Stimulated activated CD4-positive, alpha-beta T cell treated with anti-CD3 and anti-CD28 coated beads, TNF-alpha, amount 100 ng/mL, for 48 hours (primary cell): ENCODE data around the gene PLEKHG3.

ENCODE experiments used
- DNase-seq, 3 donors: peaks; one replicate each; pipeline ENCODE4 v3.0.0-alpha.2; 2020; ENCODE audit warnings: low read depth in 3 of 3

Gene PLEKHG3

GRCh38 chr14:64706593-64707193 is 2.5 kb downstream of the PLEKHG3 start:
- DNase-seq, result no peak

GRCh38 chr14:64707661-64708060 is 3.4 kb downstream of the PLEKHG3 start:
- DNase-seq, result no peak

DNA sequence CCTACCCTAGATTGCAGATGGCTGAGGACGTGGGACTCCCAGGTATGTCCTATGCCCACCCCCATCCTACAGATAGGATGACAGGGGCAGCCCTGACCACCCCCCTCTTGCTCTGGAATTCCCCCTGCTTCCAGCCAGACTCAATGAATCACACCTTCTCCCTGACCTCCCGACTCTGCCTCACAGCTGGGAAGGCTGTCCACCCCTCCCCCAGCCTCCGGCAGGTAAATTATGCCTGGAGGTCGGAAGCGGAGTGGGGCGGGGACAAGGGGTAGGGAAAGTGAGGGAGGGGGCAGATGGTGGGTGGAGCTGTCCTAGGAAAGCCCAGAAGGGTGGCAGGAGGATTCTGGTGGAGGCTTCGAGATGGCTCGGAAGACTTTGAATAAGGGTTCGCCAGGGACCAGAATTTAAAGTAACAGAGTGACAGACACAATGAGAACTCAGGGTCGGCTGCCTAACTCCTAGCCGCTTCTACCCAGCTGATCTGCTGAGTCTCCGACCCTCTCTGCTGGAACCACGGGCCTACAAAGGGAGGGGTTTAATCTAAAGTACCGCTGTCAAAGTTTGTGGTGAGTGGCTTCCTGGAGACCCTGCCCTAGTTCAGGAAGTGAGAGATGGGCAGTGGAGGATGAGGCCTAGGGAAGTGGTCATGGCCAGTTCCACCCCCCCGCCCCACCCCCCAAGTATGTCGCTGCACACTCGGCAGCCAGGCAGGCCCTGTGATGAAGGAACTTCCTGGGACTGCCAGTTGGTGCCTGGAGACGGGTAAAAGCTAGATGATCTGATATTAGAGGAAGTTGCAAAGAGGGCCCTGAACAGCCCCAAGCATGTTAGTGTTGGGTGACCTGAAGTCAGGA is 4.2 kb downstream of the PLEKHG3 start:
- DNase-seq, result no peak

DNA sequence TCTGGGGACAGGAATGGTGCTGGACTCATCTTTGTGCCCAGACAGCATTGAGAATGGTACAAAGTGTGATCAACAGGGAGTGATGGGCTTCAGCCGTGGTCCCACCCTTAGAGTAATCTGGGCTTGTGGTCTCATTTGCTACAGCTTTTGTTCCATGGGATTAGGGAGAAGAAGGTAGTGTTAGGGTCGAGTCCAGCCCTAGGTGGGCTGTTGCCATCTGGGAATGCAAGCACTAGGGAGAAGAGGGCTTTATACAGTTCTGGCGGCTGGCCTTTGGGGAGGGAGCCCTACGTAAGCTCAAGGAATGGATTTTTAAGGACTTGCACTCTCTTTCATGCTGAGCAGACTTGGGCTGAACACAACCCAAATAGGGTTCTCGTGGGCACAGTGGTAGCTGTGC is 4.9 kb downstream of the PLEKHG3 start:
- DNase-seq, result no peak

- no peak for DNase-seq
Measured at GRCh38 chr14:64711039-64711438, 6.8 kb downstream of the PLEKHG3 start.

DNA sequence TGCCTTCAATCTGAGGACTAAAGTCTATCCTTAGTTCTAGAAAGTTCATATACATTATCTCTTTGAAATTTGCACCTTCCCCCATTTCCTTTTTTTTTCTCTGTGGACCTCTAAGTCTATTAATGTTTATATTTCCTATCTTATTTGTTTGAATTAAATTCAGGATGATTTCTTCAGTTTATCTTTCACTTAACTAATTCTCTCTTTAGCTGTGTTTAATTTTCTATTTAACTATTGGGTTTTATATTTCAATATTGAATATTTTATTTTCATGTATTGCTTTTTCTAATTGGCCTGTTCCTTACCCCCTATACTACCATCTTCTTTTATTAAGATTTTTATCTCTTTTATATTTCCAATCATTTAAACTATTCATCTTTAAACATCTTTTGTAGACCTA is 9.5 kb downstream of the PLEKHG3 start:
- DNase-seq, result no peak

DNA sequence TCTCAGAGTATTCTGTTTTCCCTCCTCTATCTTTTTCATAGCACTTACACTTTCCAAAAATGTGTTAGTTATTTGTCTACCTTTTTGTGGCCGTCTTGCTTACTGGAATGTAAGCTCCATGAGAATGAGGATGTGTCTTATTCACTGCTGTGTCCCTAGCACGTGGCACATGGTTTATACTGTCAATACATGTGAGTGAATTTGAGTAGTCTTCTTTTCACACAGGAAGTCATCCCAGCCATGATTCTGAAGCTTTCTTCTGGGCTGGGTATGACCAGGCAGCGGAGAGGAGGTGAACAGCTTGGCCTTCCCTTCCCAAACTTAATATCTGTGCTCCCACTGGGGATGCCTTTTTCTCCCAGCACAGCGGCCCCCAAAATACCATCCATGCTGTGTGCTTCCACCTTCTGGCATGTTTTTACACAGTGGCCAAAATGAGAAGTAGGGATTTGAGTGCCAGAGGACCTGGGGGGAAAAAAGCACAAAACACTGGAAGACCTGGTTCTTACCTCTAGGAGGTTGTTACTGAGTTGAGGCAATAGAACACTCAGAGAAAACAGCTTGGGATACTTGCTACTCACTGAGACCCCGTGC is 10.3 kb downstream of the PLEKHG3 start:
- no peak for DNase-seq

- no peak for DNase-seq
Measured at GRCh38 chr14:64715146-64715627, 11.0 kb downstream of the PLEKHG3 start.

- DNase-seq, result no peak
Measured at GRCh38 chr14:64715628-64716412, 11.6 kb downstream of the PLEKHG3 start.

- DNase-seq, result no peak
Measured at GRCh38 chr14:64717870-64718269, 13.6 kb downstream of the PLEKHG3 start.

DNA sequence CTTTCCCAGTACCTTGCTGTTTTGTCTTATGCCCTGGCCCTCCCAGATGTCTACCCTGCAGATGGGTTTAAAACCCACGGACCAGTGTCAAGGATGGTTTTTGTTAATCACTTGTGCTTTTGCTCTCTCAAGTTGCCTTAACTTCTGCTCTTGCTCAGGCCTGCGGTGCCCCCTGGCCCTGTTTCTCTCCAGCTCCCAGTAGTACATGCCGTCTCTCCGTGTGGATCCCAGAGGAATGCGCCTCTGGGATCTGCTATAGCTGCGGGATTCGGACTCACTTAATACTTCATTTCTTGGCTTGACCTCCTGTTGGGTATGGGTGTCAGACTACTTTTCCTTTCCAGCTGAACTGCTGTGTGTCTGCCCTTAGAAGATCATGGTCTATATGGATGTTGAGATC is 14.5 kb downstream of the PLEKHG3 start:
- no peak for DNase-seq

- DNase-seq, result no peak
Measured at GRCh38 chr14:64719601-64720000, 15.4 kb downstream of the PLEKHG3 start.

GRCh38 chr14:64720131-64720576 is 15.9 kb downstream of the PLEKHG3 start:
- DNase-seq, result no peak

GRCh38 chr14:64721391-64721791 is 17.2 kb downstream of the PLEKHG3 start:
- no peak for DNase-seq

GRCh38 chr14:64721899-64722298 is 17.7 kb downstream of the PLEKHG3 start:
- no peak for DNase-seq

- no peak for DNase-seq
Measured at GRCh38 chr14:64722842-64723447, 18.7 kb downstream of the PLEKHG3 start.

DNA sequence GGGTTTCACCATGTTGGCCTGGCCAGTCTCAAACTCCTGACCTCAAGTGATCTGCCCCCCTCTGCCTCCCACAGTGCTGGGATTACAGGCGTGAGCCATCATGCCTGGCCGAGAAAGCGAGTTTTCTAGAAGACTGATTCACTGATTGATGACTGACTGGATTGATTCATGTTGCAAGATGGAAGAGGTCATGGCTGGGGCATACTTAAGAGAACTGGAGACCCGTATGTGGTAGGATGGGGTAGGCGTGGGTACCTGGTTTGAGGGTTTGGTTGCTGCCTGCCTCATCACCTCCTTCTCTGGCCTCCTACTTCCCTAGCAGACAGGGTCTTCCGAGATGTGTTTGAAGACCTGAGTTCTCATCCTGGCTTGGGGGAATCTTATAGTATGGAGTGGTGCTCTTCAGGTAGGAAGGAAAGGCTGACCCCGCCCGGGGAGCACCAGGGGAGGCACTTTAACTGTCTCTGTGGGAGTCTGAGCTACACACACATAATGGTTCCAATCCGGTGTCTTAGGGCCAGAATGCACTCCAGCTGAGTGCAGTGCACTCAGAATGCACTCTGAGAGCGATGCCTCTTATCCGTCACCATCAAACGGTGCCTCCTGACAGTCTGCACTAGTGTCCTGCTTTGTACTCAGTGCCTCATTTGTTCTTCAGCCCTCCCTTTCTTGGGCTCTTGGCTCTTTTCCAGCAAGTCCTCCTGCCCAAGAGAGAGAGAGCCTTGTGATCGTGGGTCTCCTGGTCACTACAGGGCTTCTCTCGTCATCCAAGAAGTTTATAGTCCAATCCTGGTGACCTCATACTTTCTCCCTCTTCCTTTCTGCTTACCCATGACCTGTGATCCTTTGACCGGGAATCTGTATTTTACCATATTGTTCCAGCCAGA is 19.7 kb downstream of the PLEKHG3 start:
- no peak for DNase-seq

DNA sequence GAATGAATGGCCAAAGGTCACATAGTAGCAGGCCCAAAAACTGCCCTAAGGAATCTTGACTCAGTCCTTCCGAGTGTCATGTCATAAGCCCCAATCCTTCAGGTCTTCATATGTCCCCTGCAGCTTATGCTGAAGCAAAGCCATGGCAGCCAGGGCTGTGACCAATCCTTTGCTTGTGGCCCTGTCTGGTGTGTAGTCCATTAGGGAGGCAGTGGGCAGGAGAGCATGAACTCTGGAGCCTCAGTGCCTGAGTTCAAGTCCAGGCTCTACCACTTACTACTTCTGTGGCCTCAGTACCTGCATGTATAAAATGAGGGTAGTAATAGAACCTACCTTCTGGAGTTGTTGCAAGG is 20.3 kb downstream of the PLEKHG3 start:
- DNase-seq, result no peak

GRCh38 chr14:64725261-64725815 is 21.1 kb downstream of the PLEKHG3 start:
- DNase-seq, result no peak

GRCh38 chr14:64725879-64726584 is 21.8 kb downstream of the PLEKHG3 start:
- DNase-seq, result no peak
